Psoas muscle (tissue), 8 donors: ENCODE measurements around the gene TNFRSF1B. TPM values are rescaled to one million over a fixed set of nuclear protein-coding genes. Genes with fewer than 3 reads are reported as not detected.

Experiments
- ATAC-seq, 4 donors: fragments of 200-7000 bp; cut with Tn5 transposase; one replicate each; pipeline ENCODE4 v1.9.1; 2020; ENCODE audit warnings: moderate library complexity in 3 of 4, mild to moderate bottlenecking in 2 of 4
- DNase-seq, 2 donors: peaks; one replicate each; pipeline ENCODE4 v3.0.0-alpha.2; 2020
- H3K27ac ChIP-seq: fragments of 200-600 bp; one replicate; pipeline ENCODE4 v1.8.0; 2022
- H3K27me3 ChIP-seq, 3 donors: fragments of 200-600 bp in 1 of 3; one replicate each; pipeline versions ENCODE4 v1.6.1 to v1.8.0; 2013 to 2022; ENCODE audit warnings: low read length in 2 of 3, mild to moderate bottlenecking in 2 of 3, moderate library complexity in 1 of 3; ENCODE audit not compliant: insufficient read depth in 3 of 3
- H3K36me3 ChIP-seq, 2 donors: fragments of 200-600 bp in 1 of 2; one replicate each; pipeline versions ENCODE4 v1.6.1 to v1.8.0; 2013 to 2022; ENCODE audit warnings: low read depth in 1 of 2, mild to moderate bottlenecking in 1 of 2, moderate library complexity in 1 of 2; ENCODE audit not compliant: insufficient read depth in 1 of 2
- H3K4me1 ChIP-seq: fragments of 200-600 bp; one replicate; pipeline ENCODE4 v1.8.0; 2022
- H3K4me3 ChIP-seq: fragments of 200-600 bp; one replicate; pipeline ENCODE4 v1.8.0; 2022; ENCODE audit warnings: mild to moderate bottlenecking
- H3K9me3 ChIP-seq: fragments of 200-600 bp; one replicate; pipeline ENCODE4 v1.8.0; 2022
- CTCF ChIP-seq: fragments of 200-600 bp; IDR thresholded peaks from one replicate; pipeline ENCODE4 v1.8.0; 2022; ENCODE audit warnings: antibody characterized with exemption
- WGBS, 3 donors: extraction: QIAGEN DNeasy Blood & Tissue Kit; methylation state at CpG; one replicate each; pipeline versions ENCODE4 v1.1.6 to v1.1.7; 2013; 5-methylcytosine and 5-hydroxymethylcytosine counted together
- intact Hi-C, 2 donors: fragments of 100-400 bp; cut with DNase I; formaldehyde crosslinking; loops; one replicate each; pipeline versions ENCODE4 v1.11.0 to v1.14.2; 2022
- polyA plus RNA-seq, 3 donors: library from polyadenylated mRNA; stranded (reverse); fragments of 200-250 nt; gene quantifications; one replicate each; pipeline ENCODE4 v1.2.3, GENCODE V29; 2013
- total RNA-seq, 4 donors: library from RNA; stranded (reverse); fragmentation: NEBNext Ultra II Directional in 2 of 4; extraction: Animal tissue kit (Norgen Biotek cat#: 25700) in 2 of 4; gene quantifications; one replicate each; pipeline versions ENCODE4 v1.2.1 to v1.2.4, GENCODE V29; 2021 to 2023
- donor health status: healthy with polysubstance abuse.
- donor health status: DM: no; HTN: no; CAD: no; lungs with moderate emphysema.
- donor health status: Bipolar disorder and iron deficiency.
- donor health status: healthy.
- donor health status: DM: yes; HTN: yes; CAD: no.
- donor health status: DM: no; HTN: no; CAD: no.
- donor health status: DM: no; HTN: no; CAD: no.
- donor health status: DM: yes; HTN: yes; CAD: no.

Gene TNFRSF1B
- total and polyA plus RNA-seq, 7 donors: 5.1 to 12.8 (median 7.6) TPM

- Histone ChIP-seq H3K27me3 (peaks cover 0 to 5% (median 1%) of the 10 kb centered on the region in 3 donors), H3K36me3 (peaks cover 0 to 22% of the 10 kb centered on the region in 2 donors), H3K27ac (no peak overlapping the region), H3K4me3 (no peak overlapping the region), H3K4me1 (no peaks in the 10 kb centered on the region), H3K9me3 (no peaks in the 10 kb centered on the region)
- intact Hi-C loops: no loop called here
- WGBS, 3 donors: 76 to 87% (median 76%) methylated on average over 7 of the region's 7 CpGs
- no peak for TF ChIP-seq CTCF
- DNase-seq: no peak
- no peak for ATAC-seq
These were observed 30.7 kb downstream of the TNFRSF1B start for GRCh38 chr1:12197483-12197880.

GRCh38 chr1:12200208-12200607 lies 33.4 kb downstream of the TNFRSF1B start:
- H3K27ac ChIP-seq: no peak overlapping the region
- ATAC-seq: no peak
- no peaks in the 10 kb centered on the region for H3K9me3 ChIP-seq
- TF ChIP-seq CTCF: no peak
- WGBS, 3 donors: 75 to 78% (median 75%) methylated on average over 7 of the region's 7 CpGs
- no peak for DNase-seq
- intact Hi-C loops: no loop called here
- no peak overlapping the region for H3K4me3 ChIP-seq
- H3K36me3 ChIP-seq: peaks cover 0 to 17% of the 10 kb centered on the region in 2 donors
- no peaks in the 10 kb centered on the region for H3K4me1 ChIP-seq
- peaks cover 0 to 5% (median 1%) of the 10 kb centered on the region in 3 donors for H3K27me3 ChIP-seq

- H3K27me3 ChIP-seq: peaks cover 0 to 5% (median 1%) of the 10 kb centered on the region in 3 donors
- H3K4me1 ChIP-seq: no peaks in the 10 kb centered on the region
- TF ChIP-seq CTCF: no peak
- intact Hi-C loops: no loop called here
- no peak for DNase-seq
- no peaks in the 10 kb centered on the region for H3K9me3 ChIP-seq
- 88 to 95% (median 95%) methylated on average over 18 of the region's 18 CpGs for WGBS, 3 donors
- H3K36me3 ChIP-seq: peaks cover 0 to 17% of the 10 kb centered on the region in 2 donors
- H3K4me3 ChIP-seq: no peak overlapping the region
- no peak overlapping the region for H3K27ac ChIP-seq
- no peak for ATAC-seq
These were observed 34.8 kb downstream of the TNFRSF1B start for GRCh38 chr1:12201352-12202189.

- ATAC-seq (no peak), DNase-seq (no peak)
- WGBS, 3 donors: 84 to 93% (median 93%) methylated on average over 6 of the region's 6 CpGs
- no peak overlapping the region for H3K27ac ChIP-seq
- H3K27me3 ChIP-seq: peaks cover 0 to 5% (median 1%) of the 10 kb centered on the region in 3 donors
- no peaks in the 10 kb centered on the region for H3K9me3 ChIP-seq
- TF ChIP-seq CTCF: no peak
- no peaks in the 10 kb centered on the region for H3K4me1 ChIP-seq
- peaks cover 0 to 22% of the 10 kb centered on the region in 2 donors for H3K36me3 ChIP-seq
- intact Hi-C loops: no loop called here
- H3K4me3 ChIP-seq: no peak overlapping the region
These were observed 35.4 kb downstream of the TNFRSF1B start for GRCh38 chr1:12202190-12202497.
